ENCODE data around the gene PRDM2. TPM values are rescaled to one million over a fixed set of nuclear protein-coding genes. Genes with fewer than 3 reads are reported as not detected.

Gene PRDM2
- total and polyA plus RNA-seq, 2 donors from 2014 or later, result 8.2 to 42.6 TPM

GRCh38 chr1:13728091-13728715, 28.2 kb downstream of the PRDM2 start:
- no peak for TF ChIP-seq CTCF (IDR thresholded peaks at IDR 0.05; ENCODE audit: borderline replicate concordance, extremely low read depth, insufficient read depth)
- no peak for DNase-seq
- Histone ChIP-seq H3K36me3 (ENCODE audit: control insufficient read depth in 2 of 3, insufficient read depth in 3 of 3, low read length in 3 of 3) (no peaks in the 10 kb centered on the region), H3K9ac (ENCODE audit: low read length in 3 of 3) (no peak overlapping the region), H3K4me3 (ENCODE audit: low read length in 3 of 3) (no peak overlapping the region), H3K27ac (ENCODE audit: low read depth in 2 of 2, low read length in 2 of 2) (no peak overlapping the region), H3K9me3 (ENCODE audit: control insufficient read depth in 2 of 3, insufficient read depth in 1 of 3, low read length in 3 of 3) (no peaks in the 10 kb centered on the region), H3K27me3 (ENCODE audit: control insufficient read depth, insufficient read depth, low read length) (no peaks in the 10 kb centered on the region), H3K4me1 (ENCODE audit: control insufficient read depth in 2 of 3, insufficient read depth in 2 of 3, low read depth in 1 of 3, low read length in 3 of 3) (peaks cover 0 to 12% (median 0%) of the 10 kb centered on the region in 3 donors)
- FAIRE-seq, result no peak
- intact Hi-C loops (cut with DNase I), result no loop called here

- no peak overlapping the region for H3K9ac ChIP-seq (ENCODE audit: low read length in 3 of 3)
- no peaks in the 10 kb centered on the region for H3K9me3 ChIP-seq (ENCODE audit: control insufficient read depth in 2 of 3, insufficient read depth in 1 of 3, low read length in 3 of 3)
- no peak overlapping the region for H3K4me3 ChIP-seq (ENCODE audit: low read length in 3 of 3)
- no peaks in the 10 kb centered on the region for H3K27me3 ChIP-seq (ENCODE audit: control insufficient read depth, insufficient read depth, low read length)
- DNase-seq, result no peak
- no peak for FAIRE-seq
- intact Hi-C loops (cut with DNase I), result no loop called here
- H3K36me3 ChIP-seq (ENCODE audit: control insufficient read depth in 2 of 3, insufficient read depth in 3 of 3, low read length in 3 of 3), result no peaks in the 10 kb centered on the region
- no peak overlapping the region for H3K27ac ChIP-seq (ENCODE audit: low read depth in 2 of 2, low read length in 2 of 2)
- H3K4me1 ChIP-seq (ENCODE audit: control insufficient read depth in 2 of 3, insufficient read depth in 2 of 3, low read depth in 1 of 3, low read length in 3 of 3), result peaks cover 0 to 12% (median 0%) of the 10 kb centered on the region in 3 donors
- no peak for TF ChIP-seq CTCF (IDR thresholded peaks at IDR 0.05; ENCODE audit: borderline replicate concordance, extremely low read depth, insufficient read depth)
Measured at GRCh38 chr1:13730291-13730690, 30.3 kb downstream of the PRDM2 start.

GRCh38 chr1:13730751-13731482, 30.9 kb downstream of the PRDM2 start:
- TF ChIP-seq CTCF (IDR thresholded peaks at IDR 0.05; ENCODE audit: borderline replicate concordance, extremely low read depth, insufficient read depth), result no peak
- no peaks in the 10 kb centered on the region for H3K9me3 ChIP-seq (ENCODE audit: control insufficient read depth in 2 of 3, insufficient read depth in 1 of 3, low read length in 3 of 3)
- peaks cover 0 to 12% (median 0%) of the 10 kb centered on the region in 3 donors for H3K4me1 ChIP-seq (ENCODE audit: control insufficient read depth in 2 of 3, insufficient read depth in 2 of 3, low read depth in 1 of 3, low read length in 3 of 3)
- intact Hi-C loops (cut with DNase I), result no loop called here
- H3K36me3 ChIP-seq (ENCODE audit: control insufficient read depth in 2 of 3, insufficient read depth in 3 of 3, low read length in 3 of 3), result no peaks in the 10 kb centered on the region
- H3K4me3 ChIP-seq (ENCODE audit: low read length in 3 of 3), result no peak overlapping the region
- H3K27ac ChIP-seq (ENCODE audit: low read depth in 2 of 2, low read length in 2 of 2), result peak overlapping the region in 1 of 2 donors; percentile 19
- FAIRE-seq (no peak), DNase-seq (peak in 1 of 5 donors; percentile 44)
- no peak overlapping the region for H3K9ac ChIP-seq (ENCODE audit: low read length in 3 of 3)
- H3K27me3 ChIP-seq (ENCODE audit: control insufficient read depth, insufficient read depth, low read length), result no peaks in the 10 kb centered on the region
